ENCODE data around the gene KSR1.

Gene KSR1

GRCh38 chr17:27518048-27518447, 61.8 kb downstream of the KSR1 start:
- DNase-seq (ENCODE audit: low spot score), result no peak
- H3K4me3 ChIP-seq, result no peak overlapping the region

GRCh38 chr17:27518545-27519521, 62.6 kb downstream of the KSR1 start:
- Histone ChIP-seq H3K4me3 (no peak overlapping the region), H3K27ac (no peak overlapping the region)
- no peak for TF ChIP-seq CTCF (IDR thresholded peaks at IDR 0.05)
- DNase-seq (ENCODE audit: low spot score), result no peak

More at GRCh38 chr17:27518048-27518447, 61.8 kb downstream of the KSR1 start:
- H3K27ac ChIP-seq, result no peak overlapping the region
- TF ChIP-seq CTCF (IDR thresholded peaks at IDR 0.05), result no peak

- Histone ChIP-seq H3K27ac (no peak overlapping the region), H3K4me3 (no peak overlapping the region)
- no peak for DNase-seq (ENCODE audit: low spot score)
- TF ChIP-seq CTCF (IDR thresholded peaks at IDR 0.05), result no peak
Observed at GRCh38 chr17:27519550-27519949, 63.3 kb downstream of the KSR1 start.

GRCh38 chr17:27520491-27521185, 64.4 kb downstream of the KSR1 start:
- peak overlapping the region in 1 of 2 donors; percentile 16 for H3K27ac ChIP-seq

GRCh38 chr17:27521281-27522027, 65.2 kb downstream of the KSR1 start:
- TF ChIP-seq CTCF (IDR thresholded peaks at IDR 0.05), result no peak
- no peak for DNase-seq (ENCODE audit: low spot score)
- Histone ChIP-seq H3K27ac (peak overlapping the region in 1 of 2 donors; percentile 16), H3K4me3 (no peak overlapping the region)

More at GRCh38 chr17:27520491-27521185, 64.4 kb downstream of the KSR1 start:
- H3K4me3 ChIP-seq, result no peak overlapping the region
- no peak for TF ChIP-seq CTCF (IDR thresholded peaks at IDR 0.05)
- no peak for DNase-seq (ENCODE audit: low spot score)

- no peak overlapping the region for H3K27ac ChIP-seq
- H3K4me3 ChIP-seq, result no peak overlapping the region
- no peak for TF ChIP-seq CTCF (IDR thresholded peaks at IDR 0.05)
- no peak for DNase-seq (ENCODE audit: low spot score)
Observed at GRCh38 chr17:27522028-27522635, 65.9 kb downstream of the KSR1 start.
